ENCODE results near the gene UBN2. TPM values are rescaled to one million over a fixed set of nuclear protein-coding genes. Genes with fewer than 3 reads are reported as not detected.
"Not testable (repeated sequence)": the region's sequence is repeated elsewhere in the genome, so short reads cannot be mapped to it uniquely, and the experiment has no call there.

The UBN2 gene
- total RNA-seq, 1 experiment from 2014 or later: 39.0 TPM

DNA sequence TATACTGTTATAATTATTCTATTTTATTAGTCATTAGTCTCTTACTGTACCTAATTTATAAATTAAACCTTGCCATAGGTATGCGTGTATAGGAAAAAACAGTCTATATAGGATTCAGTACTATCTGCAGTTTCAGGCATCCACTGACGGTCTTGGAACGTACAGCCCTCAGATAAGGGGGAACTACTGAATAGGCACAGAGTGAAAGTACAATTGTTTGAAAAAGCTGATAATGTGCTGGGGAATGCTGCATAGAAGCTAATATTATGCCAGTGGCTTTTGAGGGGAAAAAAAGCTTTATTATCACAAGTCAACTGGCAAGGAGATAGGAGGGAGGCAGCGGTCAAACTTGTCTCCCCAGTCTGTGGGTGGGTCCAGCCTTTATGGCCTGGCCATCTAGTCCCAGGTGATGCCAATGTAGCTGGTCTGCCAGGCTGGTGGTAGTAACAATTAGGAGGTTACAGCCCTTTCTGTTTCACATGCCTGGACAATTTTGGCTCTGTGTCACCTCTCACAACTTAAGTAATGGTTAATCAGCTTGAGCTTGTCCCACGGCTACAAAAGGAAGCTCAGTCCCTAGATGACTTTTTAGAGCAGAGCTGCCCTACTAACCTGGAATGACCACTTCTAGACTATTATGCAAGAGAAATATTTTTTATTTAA lies 101.8 kb downstream of the UBN2 start:
- CTCF ChIA-PET: interaction anchor here (0.7 kb wide), 1 partner anchor 436 kb away, joined by 5 read pairs; no protein-coding TSS in a partner anchor
- ATAC-seq: no peak
- no peak overlapping the region for H3K4me3 Mint-ChIP-seq
- H3K27me3 Mint-ChIP-seq (ENCODE audit: low read depth): no peaks in the 10 kb centered on the region
- H3K36me3 Mint-ChIP-seq: no peaks in the 10 kb centered on the region
- no peaks in the 10 kb centered on the region for H3K4me1 Mint-ChIP-seq
- TF ChIP-seq NFE2L1 (CRISPR knock-in tag; IDR thresholded peaks at IDR 0.05) (no peak), ZBTB43 (CRISPR knock-in tag; IDR thresholded peaks at IDR 0.05) (no peak), ERG (CRISPR knock-in tag; IDR thresholded peaks at IDR 0.05) (no peak)
- TF ChIP-seq, protein P1, sequence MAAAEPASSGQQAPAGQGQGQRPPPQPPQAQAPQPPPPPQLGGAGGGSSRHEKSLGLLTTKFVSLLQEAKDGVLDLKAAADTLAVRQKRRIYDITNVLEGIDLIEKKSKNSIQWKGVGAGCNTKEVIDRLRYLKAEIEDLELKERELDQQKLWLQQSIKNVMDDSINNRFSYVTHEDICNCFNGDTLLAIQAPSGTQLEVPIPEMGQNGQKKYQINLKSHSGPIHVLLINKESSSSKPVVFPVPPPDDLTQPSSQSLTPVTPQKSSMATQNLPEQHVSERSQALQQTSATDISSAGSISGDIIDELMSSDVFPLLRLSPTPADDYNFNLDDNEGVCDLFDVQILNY (CRISPR knock-in tag; IDR thresholded peaks at IDR 0.05): no peak
- POLR2A ChIA-PET: no interaction called here
- no peak overlapping the region for H3K27ac Mint-ChIP-seq
- no peaks in the 10 kb centered on the region for H3K9me3 Mint-ChIP-seq
- DNase-seq (ENCODE audit: low spot score): no peak

DNA sequence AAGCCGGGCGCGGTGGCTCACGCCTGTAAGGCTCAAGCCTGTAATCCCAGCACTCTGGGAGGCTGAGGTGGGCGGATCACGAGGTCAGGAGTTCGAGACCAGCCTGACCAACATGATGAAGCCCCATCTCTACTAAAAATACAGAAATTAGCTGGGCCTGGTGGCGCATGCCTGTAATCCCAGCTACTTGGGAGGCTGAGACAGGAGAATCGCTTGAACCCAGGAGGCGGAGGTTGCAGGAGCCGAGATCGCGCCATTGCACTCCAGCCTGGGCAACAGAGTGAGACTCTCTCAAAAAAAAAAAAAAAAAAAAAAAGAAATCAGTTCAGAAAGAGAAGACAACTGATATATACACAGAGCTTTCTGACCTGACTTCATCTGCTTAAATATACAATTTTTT lies 102.4 kb downstream of the UBN2 start:
- ATAC-seq; DNase-seq (ENCODE audit: low spot score); H3K4me3 Mint-ChIP-seq; H3K4me1 Mint-ChIP-seq; H3K36me3 Mint-ChIP-seq; POLR2A ChIA-PET; H3K27ac Mint-ChIP-seq; H3K9me3 Mint-ChIP-seq; H3K27me3 Mint-ChIP-seq (ENCODE audit: low read depth): not testable (repeated sequence)
- CTCF ChIA-PET: interaction anchor here (0.7 kb wide), 1 partner anchor 435 kb away, joined by 5 read pairs; no protein-coding TSS in a partner anchor

DNA sequence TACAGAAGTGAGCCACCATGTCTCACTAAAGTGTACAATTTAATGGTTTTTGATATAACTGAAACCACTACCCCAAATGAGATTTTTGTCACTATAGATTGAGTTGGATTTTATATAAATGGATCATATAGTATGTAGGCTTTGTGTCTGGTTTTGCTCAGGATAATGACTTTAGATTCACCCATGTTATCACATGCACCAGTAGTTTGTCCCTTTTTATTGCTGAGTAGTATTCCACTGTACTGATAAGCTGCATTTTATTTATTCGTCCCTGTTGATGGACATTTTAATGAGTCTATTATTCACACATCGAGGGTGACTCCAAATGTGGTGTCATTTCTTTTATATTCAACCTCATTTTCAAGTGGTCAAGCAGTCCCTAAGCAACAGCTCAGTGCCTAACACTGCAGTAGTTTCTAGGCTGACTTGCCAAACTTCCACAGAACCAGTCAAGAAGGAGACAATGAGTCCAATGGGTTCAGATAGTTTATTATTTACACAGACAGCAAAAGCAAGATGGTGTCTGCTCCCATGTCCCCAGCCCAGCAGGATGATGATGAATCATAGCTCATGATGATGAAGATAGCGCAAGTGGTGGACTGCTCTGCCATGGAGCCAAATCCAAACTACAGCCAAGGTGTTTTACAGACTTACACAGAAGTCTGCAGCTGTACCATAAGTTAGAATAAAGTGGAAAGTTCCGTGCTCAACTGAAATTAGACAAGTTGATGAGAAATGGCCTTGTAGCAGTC lies 103.5 kb downstream of the UBN2 start:
- Mint-ChIP-seq H3K9me3 (peaks cover 7% of the 10 kb centered on the region), H3K36me3 (peaks cover 5% of the 10 kb centered on the region), H3K27ac (no peak overlapping the region), H3K4me3 (no peak overlapping the region), H3K27me3 (ENCODE audit: low read depth) (peaks cover 5% of the 10 kb centered on the region; the same call in 1 of the 2 replicates), H3K4me1 (no peaks in the 10 kb centered on the region)
- ATAC-seq: no peak
- CTCF ChIA-PET: interaction anchor here (1.4 kb wide), 1 partner anchor 100 kb away, joined by 3 read pairs; no protein-coding TSS in a partner anchor
- DNase-seq (ENCODE audit: low spot score): no peak
- POLR2A ChIA-PET: no interaction called here
- TF ChIP-seq E2F4 (CRISPR knock-in tag; IDR thresholded peaks at IDR 0.05; ENCODE audit: borderline replicate concordance, low read depth): no peak
- TF ChIP-seq CREM (CRISPR knock-in tag; IDR thresholded peaks at IDR 0.05): no peak
- no peak for TF ChIP-seq NFATC4 (CRISPR knock-in tag; IDR thresholded peaks at IDR 0.05)
- TF ChIP-seq ZNF232 (CRISPR knock-in tag; IDR thresholded peaks at IDR 0.05): no peak
- TF ChIP-seq KAT7 (CRISPR knock-in tag; IDR thresholded peaks at IDR 0.05; ENCODE audit: borderline replicate concordance): no peak
- no peak for TF ChIP-seq USF2 (CRISPR knock-in tag; IDR thresholded peaks at IDR 0.05)
- TF ChIP-seq, protein P2, sequence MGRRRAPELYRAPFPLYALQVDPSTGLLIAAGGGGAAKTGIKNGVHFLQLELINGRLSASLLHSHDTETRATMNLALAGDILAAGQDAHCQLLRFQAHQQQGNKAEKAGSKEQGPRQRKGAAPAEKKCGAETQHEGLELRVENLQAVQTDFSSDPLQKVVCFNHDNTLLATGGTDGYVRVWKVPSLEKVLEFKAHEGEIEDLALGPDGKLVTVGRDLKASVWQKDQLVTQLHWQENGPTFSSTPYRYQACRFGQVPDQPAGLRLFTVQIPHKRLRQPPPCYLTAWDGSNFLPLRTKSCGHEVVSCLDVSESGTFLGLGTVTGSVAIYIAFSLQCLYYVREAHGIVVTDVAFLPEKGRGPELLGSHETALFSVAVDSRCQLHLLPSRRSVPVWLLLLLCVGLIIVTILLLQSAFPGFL (CRISPR knock-in tag; IDR thresholded peaks at IDR 0.05; ENCODE audit: borderline replicate concordance): no peak
- no peak for TF ChIP-seq ZNF138 (CRISPR knock-in tag; conservative IDR thresholded peaks at IDR 0.05)
- TF ChIP-seq ERG (CRISPR knock-in tag; IDR thresholded peaks at IDR 0.05): no peak
- TF ChIP-seq, protein P3, sequence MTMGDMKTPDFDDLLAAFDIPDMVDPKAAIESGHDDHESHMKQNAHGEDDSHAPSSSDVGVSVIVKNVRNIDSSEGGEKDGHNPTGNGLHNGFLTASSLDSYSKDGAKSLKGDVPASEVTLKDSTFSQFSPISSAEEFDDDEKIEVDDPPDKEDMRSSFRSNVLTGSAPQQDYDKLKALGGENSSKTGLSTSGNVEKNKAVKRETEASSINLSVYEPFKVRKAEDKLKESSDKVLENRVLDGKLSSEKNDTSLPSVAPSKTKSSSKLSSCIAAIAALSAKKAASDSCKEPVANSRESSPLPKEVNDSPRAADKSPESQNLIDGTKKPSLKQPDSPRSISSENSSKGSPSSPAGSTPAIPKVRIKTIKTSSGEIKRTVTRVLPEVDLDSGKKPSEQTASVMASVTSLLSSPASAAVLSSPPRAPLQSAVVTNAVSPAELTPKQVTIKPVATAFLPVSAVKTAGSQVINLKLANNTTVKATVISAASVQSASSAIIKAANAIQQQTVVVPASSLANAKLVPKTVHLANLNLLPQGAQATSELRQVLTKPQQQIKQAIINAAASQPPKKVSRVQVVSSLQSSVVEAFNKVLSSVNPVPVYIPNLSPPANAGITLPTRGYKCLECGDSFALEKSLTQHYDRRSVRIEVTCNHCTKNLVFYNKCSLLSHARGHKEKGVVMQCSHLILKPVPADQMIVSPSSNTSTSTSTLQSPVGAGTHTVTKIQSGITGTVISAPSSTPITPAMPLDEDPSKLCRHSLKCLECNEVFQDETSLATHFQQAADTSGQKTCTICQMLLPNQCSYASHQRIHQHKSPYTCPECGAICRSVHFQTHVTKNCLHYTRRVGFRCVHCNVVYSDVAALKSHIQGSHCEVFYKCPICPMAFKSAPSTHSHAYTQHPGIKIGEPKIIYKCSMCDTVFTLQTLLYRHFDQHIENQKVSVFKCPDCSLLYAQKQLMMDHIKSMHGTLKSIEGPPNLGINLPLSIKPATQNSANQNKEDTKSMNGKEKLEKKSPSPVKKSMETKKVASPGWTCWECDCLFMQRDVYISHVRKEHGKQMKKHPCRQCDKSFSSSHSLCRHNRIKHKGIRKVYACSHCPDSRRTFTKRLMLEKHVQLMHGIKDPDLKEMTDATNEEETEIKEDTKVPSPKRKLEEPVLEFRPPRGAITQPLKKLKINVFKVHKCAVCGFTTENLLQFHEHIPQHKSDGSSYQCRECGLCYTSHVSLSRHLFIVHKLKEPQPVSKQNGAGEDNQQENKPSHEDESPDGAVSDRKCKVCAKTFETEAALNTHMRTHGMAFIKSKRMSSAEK (CRISPR knock-in tag; IDR thresholded peaks at IDR 0.05; ENCODE audit: borderline replicate concordance): no peak
